22Rv1 (cell line): Measurements from ENCODE around the gene FAM47E.

Experiments used
- CTCF ChIP-seq: fragments of 450-650 bp; IDR thresholded peaks from 2 replicates; pipeline ENCODE4 v1.5.1; 2017; ENCODE audit warnings: mild to moderate bottlenecking
- ZFX ChIP-seq: fragments of 450-650 bp; IDR thresholded peaks from 2 replicates; pipeline ENCODE4 v1.6.1; 2017; ENCODE audit warnings: antibody characterized with exemption, borderline replicate concordance

GRCh38 chr4:76272999-76273398 is 21.5 kb downstream of the FAM47E start:
- TF ChIP-seq CTCF (no peak), ZFX (no peak)
